HL-60 (cell line): ENCODE measurements around the gene ATG10.

ENCODE experiments used
- DNase-seq, 2 experiments: peaks; one replicate each; pipeline ENCODE4 v3.0.0-alpha.2; 2010 to 2020; ENCODE audit warnings: low read depth in 1 of 2, low spot score in 1 of 2
- H3K27ac ChIP-seq: fragments of 250-450 bp; sonication (Bioruptor Pico); replicated peaks from 2 replicates; pipeline ENCODE4 v1.5.1; 2020; ENCODE audit warnings: mild to moderate bottlenecking, moderate library complexity
- H3K27me3 ChIP-seq: fragments of 250-450 bp; sonication (Bioruptor Pico); 2 replicates; pipeline ENCODE4 v1.5.1; 2021; ENCODE audit warnings: mild to moderate bottlenecking, moderate library complexity; ENCODE audit not compliant: insufficient read depth, poor library complexity, severe bottlenecking
- H3K4me3 ChIP-seq: replicated peaks from 2 replicates; pipeline ENCODE4 v1.5.1; 2011; ENCODE audit warnings: mild to moderate bottlenecking, control low read depth, low read length; ENCODE audit not compliant: insufficient read depth
- CTCF ChIP-seq: IDR thresholded peaks from one replicate; pipeline ENCODE4 v1.5.1; 2011; ENCODE audit warnings: low read length, control low read depth, inconsistent platforms; ENCODE audit not compliant: insufficient read depth
- GABPA ChIP-seq: IDR thresholded peaks from 2 replicates; pipeline ENCODE4 v1.6.1; 2012; ENCODE audit warnings: low read depth
- POLR2AphosphoS5 ChIP-seq: IDR thresholded peaks from 2 replicates; pipeline ENCODE4 v1.6.1; 2012; ENCODE audit warnings: low read depth
- REST ChIP-seq: IDR thresholded peaks from 2 replicates; pipeline ENCODE4 v1.6.1; 2012; ENCODE audit warnings: low read depth; ENCODE audit not compliant: insufficient replicate concordance
- SPI1 ChIP-seq: IDR thresholded peaks from 2 replicates; pipeline ENCODE4 v1.6.1; 2012; ENCODE audit warnings: low read depth, mild to moderate bottlenecking, borderline replicate concordance

Gene ATG10

GRCh38 chr5:82277987-82278710, 306.3 kb downstream of the ATG10 start, which contains the start of gene RPS23:
Gene RPS23 (minus strand): TSS chr5:82278354. CDS start chr5:82278323, 31 bp downstream.
- Histone ChIP-seq H3K27me3 (no peaks in the 10 kb centered on the region), H3K27ac (peak within 1 kb of the TSS; percentile 96), H3K4me3 (peak within 1 kb of the TSS; percentile 57)
- no peak for TF ChIP-seq GABPA
- TF ChIP-seq REST: no peak
- TF ChIP-seq CTCF: no peak
- TF ChIP-seq POLR2AphosphoS5: peak; percentile 91
- no peak for TF ChIP-seq SPI1
- peak; percentile 76 to 85 for DNase-seq

- peak overlapping the region; percentile 39 for H3K4me3 ChIP-seq
- no peaks in the 10 kb centered on the region for H3K27me3 ChIP-seq
- DNase-seq: no peak
- H3K27ac ChIP-seq: peak overlapping the region; percentile 96
- TF ChIP-seq REST: no peak
- no peak for TF ChIP-seq CTCF
- TF ChIP-seq GABPA: no peak
- no peak for TF ChIP-seq SPI1
- no peak for TF ChIP-seq POLR2AphosphoS5
Measured at GRCh38 chr5:82278711-82279370, 307.0 kb downstream of the ATG10 start.

- Histone ChIP-seq H3K27ac (no peak overlapping the region), H3K27me3 (no peaks in the 10 kb centered on the region), H3K4me3 (no peak overlapping the region)
- TF ChIP-seq SPI1 (no peak), POLR2AphosphoS5 (no peak), CTCF (no peak), GABPA (no peak), REST (no peak)
- no peak for DNase-seq
Measured at GRCh38 chr5:82283893-82284292, 312.1 kb downstream of the ATG10 start.
